ENCODE measurements around the gene TRIM23. TPM values are rescaled to one million over a fixed set of nuclear protein-coding genes. Genes with fewer than 3 reads are reported as not detected.

TRIM23 gene
- total RNA-seq, 4 donors from 2014 or later = 3.4 to 12.4 (median 7.7) TPM

- Histone ChIP-seq H3K27me3 (no peaks in the 10 kb centered on the region), H3K9me3 (no peaks in the 10 kb centered on the region), H3K36me3 (peaks cover 0 to 25% (median 7%) of the 10 kb centered on the region in 4 donors), H3K4me3 (no peak overlapping the region), H3K4me1 (no peaks in the 10 kb centered on the region), H3K27ac (no peak overlapping the region)
- intact Hi-C loops (cut with DNase I; ENCODE audit: low total_unique reads) = no loop called here
- TF ChIP-seq POLR2A (IDR thresholded peaks at IDR 0.05) = no peak
- TF ChIP-seq, protein P1, sequence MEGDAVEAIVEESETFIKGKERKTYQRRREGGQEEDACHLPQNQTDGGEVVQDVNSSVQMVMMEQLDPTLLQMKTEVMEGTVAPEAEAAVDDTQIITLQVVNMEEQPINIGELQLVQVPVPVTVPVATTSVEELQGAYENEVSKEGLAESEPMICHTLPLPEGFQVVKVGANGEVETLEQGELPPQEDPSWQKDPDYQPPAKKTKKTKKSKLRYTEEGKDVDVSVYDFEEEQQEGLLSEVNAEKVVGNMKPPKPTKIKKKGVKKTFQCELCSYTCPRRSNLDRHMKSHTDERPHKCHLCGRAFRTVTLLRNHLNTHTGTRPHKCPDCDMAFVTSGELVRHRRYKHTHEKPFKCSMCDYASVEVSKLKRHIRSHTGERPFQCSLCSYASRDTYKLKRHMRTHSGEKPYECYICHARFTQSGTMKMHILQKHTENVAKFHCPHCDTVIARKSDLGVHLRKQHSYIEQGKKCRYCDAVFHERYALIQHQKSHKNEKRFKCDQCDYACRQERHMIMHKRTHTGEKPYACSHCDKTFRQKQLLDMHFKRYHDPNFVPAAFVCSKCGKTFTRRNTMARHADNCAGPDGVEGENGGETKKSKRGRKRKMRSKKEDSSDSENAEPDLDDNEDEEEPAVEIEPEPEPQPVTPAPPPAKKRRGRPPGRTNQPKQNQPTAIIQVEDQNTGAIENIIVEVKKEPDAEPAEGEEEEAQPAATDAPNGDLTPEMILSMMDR (IDR thresholded peaks at IDR 0.05) = no peak
- no peak for TF ChIP-seq EP300 (IDR thresholded peaks at IDR 0.05; ENCODE audit: low read depth)
- TF ChIP-seq POLR2AphosphoS5 (IDR thresholded peaks at IDR 0.05) = no peak
- in situ Hi-C loops (cut with MboI; ENCODE audit: low pct_ligation_motif_present in 1 of 4, low pct_unique_long_range_greater_than_20kb in 1 of 4, low sequenced_read_pairs in 3 of 4) = no loop called here
- DNase-seq = no peak
- WGBS, 2 donors (ENCODE audit: low coverage in 1 of 2) = 86 to 96% methylated on average over 4 of the region's 4 CpGs
Measured at GRCh38 chr5:65640240-65640639, 16.1 kb upstream of the TRIM23 start.

DNA sequence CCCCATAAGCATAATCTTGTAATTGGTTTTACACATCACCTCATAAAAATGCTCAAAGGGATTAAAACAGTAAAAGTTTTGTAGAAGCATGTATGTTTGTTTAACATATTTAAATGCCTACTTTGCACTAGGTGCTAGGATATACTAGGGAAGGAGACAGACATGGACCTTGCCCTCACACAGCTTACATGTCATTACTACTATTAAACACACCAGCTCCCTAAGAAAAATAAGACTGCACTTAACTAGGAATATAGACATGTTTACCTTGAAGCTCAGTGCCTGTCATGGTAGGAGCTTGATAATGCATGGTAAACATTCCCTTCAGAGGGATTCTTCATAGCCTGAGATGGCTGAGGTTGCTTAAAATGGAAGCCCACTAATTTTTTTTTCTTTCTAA lies 6.8 kb upstream of the TRIM23 start:
- H3K4me3 ChIP-seq = no peak overlapping the region
- H3K9me3 ChIP-seq = no peaks in the 10 kb centered on the region
- no peaks in the 10 kb centered on the region for H3K27me3 ChIP-seq
- H3K27ac ChIP-seq = no peak overlapping the region
- peaks cover 0 to 10% (median 4%) of the 10 kb centered on the region in 4 donors for H3K36me3 ChIP-seq
- peaks cover 2 to 4% (median 3%) of the 10 kb centered on the region in 4 donors for H3K4me1 ChIP-seq
- TF ChIP-seq, protein P1 (IDR thresholded peaks at IDR 0.05) = no peak
- TF ChIP-seq EP300 (IDR thresholded peaks at IDR 0.05; ENCODE audit: low read depth) (no peak), POLR2A (IDR thresholded peaks at IDR 0.05) (no peak), POLR2AphosphoS5 (IDR thresholded peaks at IDR 0.05) (no peak)
- DNase-seq = no peak
- intact Hi-C loops (cut with DNase I; ENCODE audit: low total_unique reads) = no loop called here
- in situ Hi-C loops (cut with MboI; ENCODE audit: low pct_ligation_motif_present in 1 of 4, low pct_unique_long_range_greater_than_20kb in 1 of 4, low sequenced_read_pairs in 3 of 4) = no loop called here

- peak overlapping the region in 3 of 4 donors; percentile 82 to 89 (median 85) for H3K27ac ChIP-seq
- peaks cover 15 to 33% (median 21%) of the 10 kb centered on the region in 4 donors for H3K4me1 ChIP-seq
- 51 to 52% methylated on average over 6 of the region's 6 CpGs for WGBS, 2 donors (ENCODE audit: low coverage in 1 of 2)
- no peaks in the 10 kb centered on the region for H3K9me3 ChIP-seq
- in situ Hi-C loops (cut with MboI; ENCODE audit: low pct_ligation_motif_present in 1 of 4, low pct_unique_long_range_greater_than_20kb in 1 of 4, low sequenced_read_pairs in 3 of 4) = no loop called here
- H3K36me3 ChIP-seq = peaks cover 0 to 10% (median 3%) of the 10 kb centered on the region in 4 donors
- no peak for DNase-seq
- intact Hi-C loops (cut with DNase I; ENCODE audit: low total_unique reads) = no loop called here
- H3K27me3 ChIP-seq = no peaks in the 10 kb centered on the region
- no peak for TF ChIP-seq POLR2AphosphoS5 (IDR thresholded peaks at IDR 0.05)
- TF ChIP-seq EP300 (IDR thresholded peaks at IDR 0.05; ENCODE audit: low read depth) = no peak
- TF ChIP-seq POLR2A (IDR thresholded peaks at IDR 0.05) = no peak
- TF ChIP-seq, protein P1 (IDR thresholded peaks at IDR 0.05) = no peak
- peak overlapping the region; percentile 57 to 86 (median 82) for H3K4me3 ChIP-seq
Measured at GRCh38 chr5:65625743-65626142, 1.6 kb upstream of the TRIM23 start.

DNA sequence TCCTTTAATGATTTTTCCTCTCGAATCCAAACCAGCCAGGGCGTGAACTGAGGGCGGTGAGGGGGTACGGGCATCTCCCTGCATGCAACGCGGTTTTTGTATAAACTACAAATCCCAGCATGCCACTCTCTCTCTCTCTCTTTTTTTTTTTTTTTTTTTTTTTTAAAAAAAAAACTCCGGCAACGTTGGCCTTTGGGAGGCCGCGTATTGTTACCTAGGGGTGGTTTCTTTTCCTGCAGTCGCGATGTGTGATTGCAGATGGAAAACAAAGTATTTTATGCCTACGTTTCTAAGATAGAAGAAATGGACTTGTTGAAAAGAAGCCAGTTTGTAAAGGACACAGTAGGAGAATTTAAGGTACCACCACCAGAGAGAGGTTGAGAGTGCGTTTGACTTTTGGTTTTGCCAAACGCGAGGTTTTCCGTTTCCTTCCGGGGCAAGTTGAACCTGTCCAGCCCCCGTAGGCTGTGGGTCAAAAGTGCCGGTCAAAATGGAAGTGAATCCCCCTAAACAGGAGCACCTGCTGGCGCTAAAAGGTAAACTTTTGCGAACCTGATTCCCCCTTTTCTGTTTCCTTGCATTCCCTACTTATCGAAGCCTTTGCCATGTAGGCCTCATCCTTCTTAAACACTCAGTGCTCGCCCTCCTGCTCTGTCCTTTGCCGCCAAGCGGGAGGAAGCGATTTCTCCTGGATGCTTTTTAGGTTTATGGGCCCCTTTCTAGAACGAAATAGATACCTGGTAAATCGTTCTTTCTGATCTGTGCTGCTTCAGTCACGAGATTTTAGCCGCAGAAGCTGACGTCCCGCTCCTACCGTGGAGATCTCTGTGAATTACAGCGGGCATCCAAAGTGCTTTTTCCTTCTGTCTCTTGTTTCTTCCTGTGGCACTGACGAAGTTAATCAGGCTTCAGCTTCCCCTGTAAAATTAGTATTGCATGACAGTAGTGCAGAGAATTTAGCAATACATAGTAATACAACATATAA lies 730 bp upstream of the TRIM23 start, which contains the start of the genes SHLD3 and TRAPPC13:
Gene SHLD3, plus strand, starts transcription at position 457 of the 985 bp plus-strand sequence. CDS start 4,561 bp downstream, outside the sequence.
Gene TRAPPC13, plus strand, starts transcription at position 457 of the 985 bp plus-strand sequence. Its CDS starts 34 bp downstream, at position 491.
- intact Hi-C loops (cut with DNase I; ENCODE audit: low total_unique reads) (no loop called here), in situ Hi-C loops (cut with MboI; ENCODE audit: low pct_ligation_motif_present in 1 of 4, low pct_unique_long_range_greater_than_20kb in 1 of 4, low sequenced_read_pairs in 3 of 4) (no loop called here)
- no peaks in the 10 kb centered on the region for H3K9me3 ChIP-seq
- peak; percentile 11 for TF ChIP-seq POLR2A (IDR thresholded peaks at IDR 0.05)
- peak; percentile 46 to 70 (median 63) for TF ChIP-seq POLR2AphosphoS5 (IDR thresholded peaks at IDR 0.05)
- TF ChIP-seq, protein P1 (IDR thresholded peaks at IDR 0.05) = peak in 4 of 5 experiments; percentile 4 to 50 (median 22)
- TF ChIP-seq EP300 (IDR thresholded peaks at IDR 0.05; ENCODE audit: low read depth) = no peak
- peaks cover 15 to 33% (median 21%) of the 10 kb centered on the region in 4 donors for H3K4me1 ChIP-seq
- H3K27ac ChIP-seq = peak within 1 kb of the TSS; percentile 82 to 92 (median 87)
- H3K27me3 ChIP-seq = no peaks in the 10 kb centered on the region
- peak; percentile 87 for DNase-seq
- 0% methylated on average over 21 to 36 of the region's 36 CpGs for WGBS, 2 donors (ENCODE audit: low coverage in 1 of 2)
- peaks cover 0 to 10% (median 3%) of the 10 kb centered on the region in 4 donors for H3K36me3 ChIP-seq
- H3K4me3 ChIP-seq = peak within 1 kb of the TSS; percentile 57 to 90 (median 85)

All from transverse colon (tissue), 4 donors.